ENCODE results near the gene ATP11C. TPM values are rescaled to one million over a fixed set of nuclear protein-coding genes. Genes with fewer than 3 reads are reported as not detected.
A peak's percentile ranks its signal among the peaks of the same experiment; 100 is the strongest.
"Not testable (repeated sequence)": the region's sequence is repeated elsewhere in the genome, so short reads cannot be mapped to it uniquely, and the experiment has no call there.

Gene ATP11C
- total RNA-seq, 2 experiments from 2014 or later = 16.7 to 20.4 TPM

GRCh38 chrX:139875841-139876240 lies 57.0 kb downstream of the ATP11C start:
- H3K27me3 Mint-ChIP-seq = no peaks in the 10 kb centered on the region
- DNase-seq = no peak
- H3K36me3 Mint-ChIP-seq = peaks cover 2% of the 10 kb centered on the region
- H3K4me3 Mint-ChIP-seq = no peak overlapping the region
- no peaks in the 10 kb centered on the region for H3K9me3 Mint-ChIP-seq
- POLR2A ChIA-PET = no interaction called here
- H3K4me1 Mint-ChIP-seq = peaks cover 2% of the 10 kb centered on the region
- H3K27ac Mint-ChIP-seq = no peak overlapping the region
- no peak for ATAC-seq (ENCODE audit: low read depth)

GRCh38 chrX:139869796-139870195 lies 63.1 kb downstream of the ATP11C start:
- Mint-ChIP-seq H3K27me3 (no peaks in the 10 kb centered on the region), H3K27ac (no peak overlapping the region), H3K4me1 (peaks cover 2% of the 10 kb centered on the region), H3K9me3 (no peaks in the 10 kb centered on the region), H3K4me3 (no peak overlapping the region), H3K36me3 (peaks cover 2% of the 10 kb centered on the region)
- POLR2A ChIA-PET = no interaction called here
- no peak for ATAC-seq (ENCODE audit: low read depth)
- DNase-seq = no peak

GRCh38 chrX:139864640-139865039 lies 68.2 kb downstream of the ATP11C start:
- H3K9me3 Mint-ChIP-seq = no peaks in the 10 kb centered on the region
- H3K27me3 Mint-ChIP-seq = no peaks in the 10 kb centered on the region
- H3K27ac Mint-ChIP-seq = no peak overlapping the region
- POLR2A ChIA-PET = no interaction called here
- ATAC-seq (ENCODE audit: low read depth) (no peak), DNase-seq (no peak)
- peaks cover 6% of the 10 kb centered on the region for H3K36me3 Mint-ChIP-seq
- no peak overlapping the region for H3K4me3 Mint-ChIP-seq
- H3K4me1 Mint-ChIP-seq = no peaks in the 10 kb centered on the region

- no peaks in the 10 kb centered on the region for H3K4me1 Mint-ChIP-seq
- no peak overlapping the region for H3K4me3 Mint-ChIP-seq
- ATAC-seq (ENCODE audit: low read depth) (no peak), DNase-seq (no peak)
- peaks cover 6% of the 10 kb centered on the region for H3K36me3 Mint-ChIP-seq
- POLR2A ChIA-PET = no interaction called here
- H3K27me3 Mint-ChIP-seq = no peaks in the 10 kb centered on the region
- H3K9me3 Mint-ChIP-seq = peaks cover 2% of the 10 kb centered on the region
- H3K27ac Mint-ChIP-seq = no peak overlapping the region
Measured at GRCh38 chrX:139862208-139862607, 70.6 kb downstream of the ATP11C start.

GRCh38 chrX:139856826-139857225 lies 76.0 kb downstream of the ATP11C start:
- H3K27ac Mint-ChIP-seq; ATAC-seq (ENCODE audit: low read depth); H3K4me1 Mint-ChIP-seq; H3K4me3 Mint-ChIP-seq; H3K9me3 Mint-ChIP-seq; H3K36me3 Mint-ChIP-seq; DNase-seq; POLR2A ChIA-PET; H3K27me3 Mint-ChIP-seq: not testable (repeated sequence)

GRCh38 chrX:139851730-139852129 lies 81.1 kb downstream of the ATP11C start:
- Mint-ChIP-seq H3K27me3 (no peaks in the 10 kb centered on the region), H3K36me3 (peaks cover 2% of the 10 kb centered on the region), H3K4me1 (no peaks in the 10 kb centered on the region), H3K27ac (no peak overlapping the region), H3K4me3 (no peak overlapping the region), H3K9me3 (no peaks in the 10 kb centered on the region)
- no peak for ATAC-seq (ENCODE audit: low read depth)
- POLR2A ChIA-PET = no interaction called here
- no peak for DNase-seq

GRCh38 chrX:139850968-139851367 lies 81.9 kb downstream of the ATP11C start:
- Mint-ChIP-seq H3K27me3 (no peaks in the 10 kb centered on the region), H3K4me1 (no peaks in the 10 kb centered on the region), H3K36me3 (peaks cover 2% of the 10 kb centered on the region), H3K9me3 (no peaks in the 10 kb centered on the region), H3K4me3 (no peak overlapping the region), H3K27ac (no peak overlapping the region)
- no peak for ATAC-seq (ENCODE audit: low read depth)
- no peak for DNase-seq
- POLR2A ChIA-PET = no interaction called here

GRCh38 chrX:139844884-139845283 lies 88.0 kb downstream of the ATP11C start:
- POLR2A ChIA-PET = no interaction called here
- no peaks in the 10 kb centered on the region for H3K9me3 Mint-ChIP-seq
- ATAC-seq (ENCODE audit: low read depth) (no peak), DNase-seq (no peak)
- H3K4me1 Mint-ChIP-seq = no peaks in the 10 kb centered on the region
- H3K4me3 Mint-ChIP-seq = no peak overlapping the region
- no peak overlapping the region for H3K27ac Mint-ChIP-seq
- H3K27me3 Mint-ChIP-seq = no peaks in the 10 kb centered on the region
- H3K36me3 Mint-ChIP-seq = peaks cover 2% of the 10 kb centered on the region

- DNase-seq = no peak
- no peak for ATAC-seq (ENCODE audit: low read depth)
- Mint-ChIP-seq H3K9me3 (no peaks in the 10 kb centered on the region), H3K27me3 (no peaks in the 10 kb centered on the region), H3K36me3 (peaks cover 4% of the 10 kb centered on the region), H3K4me3 (no peak overlapping the region), H3K27ac (no peak overlapping the region), H3K4me1 (no peaks in the 10 kb centered on the region)
- POLR2A ChIA-PET = no interaction called here
Measured at GRCh38 chrX:139844163-139844562, 88.7 kb downstream of the ATP11C start.

GRCh38 chrX:139842326-139843185 lies 90.3 kb downstream of the ATP11C start:
- Mint-ChIP-seq H3K4me3 (no peak overlapping the region), H3K36me3 (peaks cover 6% of the 10 kb centered on the region), H3K27ac (no peak overlapping the region), H3K4me1 (peaks cover 1% of the 10 kb centered on the region), H3K9me3 (no peaks in the 10 kb centered on the region), H3K27me3 (no peaks in the 10 kb centered on the region)
- POLR2A ChIA-PET = no interaction called here
- ATAC-seq (ENCODE audit: low read depth) = no peak
- DNase-seq = no peak

GRCh38 chrX:139836335-139836734 lies 96.5 kb downstream of the ATP11C start:
- ATAC-seq (ENCODE audit: low read depth); H3K9me3 Mint-ChIP-seq; H3K27ac Mint-ChIP-seq; H3K4me3 Mint-ChIP-seq; POLR2A ChIA-PET; DNase-seq; H3K27me3 Mint-ChIP-seq; H3K36me3 Mint-ChIP-seq: not testable (repeated sequence)
- peaks cover 10% of the 10 kb centered on the region for H3K4me1 Mint-ChIP-seq

GRCh38 chrX:139834879-139835278 lies 98.0 kb downstream of the ATP11C start:
- no peak overlapping the region for H3K4me3 Mint-ChIP-seq
- no peak overlapping the region for H3K27ac Mint-ChIP-seq
- no peaks in the 10 kb centered on the region for H3K27me3 Mint-ChIP-seq
- ATAC-seq (ENCODE audit: low read depth) (no peak), DNase-seq (no peak)
- H3K4me1 Mint-ChIP-seq = peaks cover 15% of the 10 kb centered on the region
- peaks cover 5% of the 10 kb centered on the region for H3K36me3 Mint-ChIP-seq
- POLR2A ChIA-PET = no interaction called here
- no peaks in the 10 kb centered on the region for H3K9me3 Mint-ChIP-seq

GRCh38 chrX:139832718-139833309 lies 100.0 kb downstream of the ATP11C start:
- POLR2A ChIA-PET = no interaction called here
- ATAC-seq (ENCODE audit: low read depth) = no peak
- Mint-ChIP-seq H3K36me3 (peaks cover 3% of the 10 kb centered on the region), H3K27ac (no peak overlapping the region), H3K27me3 (no peaks in the 10 kb centered on the region), H3K4me3 (no peak overlapping the region), H3K4me1 (peaks cover 20% of the 10 kb centered on the region), H3K9me3 (no peaks in the 10 kb centered on the region)
- DNase-seq = no peak

- H3K27me3 Mint-ChIP-seq = no peaks in the 10 kb centered on the region
- peaks cover 3% of the 10 kb centered on the region for H3K36me3 Mint-ChIP-seq
- no peaks in the 10 kb centered on the region for H3K9me3 Mint-ChIP-seq
- POLR2A ChIA-PET = no interaction called here
- H3K4me3 Mint-ChIP-seq = peak overlapping the region; percentile 50
- no peak for DNase-seq
- peak overlapping the region; percentile 49 for H3K27ac Mint-ChIP-seq
- ATAC-seq (ENCODE audit: low read depth) = peak; percentile 56
- H3K4me1 Mint-ChIP-seq = peaks cover 19% of the 10 kb centered on the region
Measured at GRCh38 chrX:139831675-139832456, 101.0 kb downstream of the ATP11C start.
